Activated B cell treated with CpG ODN at 0.5 μM for 24 hours (primary cell): ENCODE data around the gene NAPA. TPM values are rescaled to one million over a fixed set of nuclear protein-coding genes. Genes with fewer than 3 reads are reported as not detected.

ENCODE experiments used
- ATAC-seq: fragments of 200-7000 bp; cut with Tn5 transposase; one replicate; pipeline ENCODE4 v1.10.0; 2021; ENCODE audit warnings: low read depth, mild to moderate bottlenecking, moderate library complexity
- CTCF ChIA-PET: fragments of 350-600 bp; sonication (Branson Sonifier 250); formaldehyde crosslinking; loops from one replicate; lab custom pipeline; 2021; ENCODE audit warnings: antibody characterized with exemption; lab: Charles Lee
- POLR2A ChIA-PET: fragments of 350-600 bp; sonication (Branson Sonifier 250); formaldehyde crosslinking; loops from one replicate; lab custom pipeline; 2021; ENCODE audit warnings: antibody characterized with exemption; lab: Charles Lee
- DNase-seq: peaks from one replicate; pipeline ENCODE4 v3.0.0; 2022
- H3K27ac Mint-ChIP-seq: one replicate; pipeline ENCODE4 v1.8.0; 2020; ENCODE audit warnings: mixed read lengths
- H3K27me3 Mint-ChIP-seq: one replicate; pipeline ENCODE4 v1.8.0; 2021; ENCODE audit warnings: mixed read lengths
- H3K36me3 Mint-ChIP-seq: one replicate; pipeline ENCODE4 v1.8.0; 2021; ENCODE audit warnings: low read depth, mixed read lengths
- H3K4me1 Mint-ChIP-seq: one replicate; pipeline ENCODE4 v1.8.0; 2021; ENCODE audit warnings: mixed read lengths
- H3K4me3 Mint-ChIP-seq: one replicate; pipeline ENCODE4 v1.8.0; 2020; ENCODE audit warnings: mild to moderate bottlenecking, mixed read lengths
- H3K9me3 Mint-ChIP-seq: one replicate; pipeline ENCODE4 v1.8.0; 2020; ENCODE audit warnings: mixed read lengths
- CTCF ChIP-seq: fragments of 200-600 bp; IDR thresholded peaks from one replicate; pipeline ENCODE4 v1.8.0; 2022; ENCODE audit warnings: antibody characterized with exemption, mild to moderate bottlenecking
- intact Hi-C: fragments of 100-400 bp; cut with micrococcal nuclease; formaldehyde crosslinking; loops from one replicate; pipeline ENCODE4 v1.15.1; 2024
- total RNA-seq: library from RNA; stranded (reverse); gene quantifications from 2 replicates; pipeline ENCODE4 v1.2.3, GENCODE V29; 2022

The NAPA gene
- total RNA-seq, 1 donor from 2014 or later, result 70.6 TPM

GRCh38 chr19:47480658-47481057 is 34.2 kb downstream of the NAPA start:
- DNase-seq (no peak), ATAC-seq (no peak)
- no peak for TF ChIP-seq CTCF
- H3K9me3 Mint-ChIP-seq, result no peaks in the 10 kb centered on the region
- intact Hi-C loops, result loop anchor here (5.0 kb wide), 1 partner anchor 193 kb away; no protein-coding TSS in a partner anchor
- POLR2A ChIA-PET, result no interaction called here
- no peak overlapping the region for H3K4me3 Mint-ChIP-seq
- no peaks in the 10 kb centered on the region for H3K27me3 Mint-ChIP-seq
- CTCF ChIA-PET, result no interaction called here
- H3K4me1 Mint-ChIP-seq, result peaks cover 22% of the 10 kb centered on the region
- peaks cover 8% of the 10 kb centered on the region for H3K36me3 Mint-ChIP-seq
- H3K27ac Mint-ChIP-seq, result no peak overlapping the region

DNA sequence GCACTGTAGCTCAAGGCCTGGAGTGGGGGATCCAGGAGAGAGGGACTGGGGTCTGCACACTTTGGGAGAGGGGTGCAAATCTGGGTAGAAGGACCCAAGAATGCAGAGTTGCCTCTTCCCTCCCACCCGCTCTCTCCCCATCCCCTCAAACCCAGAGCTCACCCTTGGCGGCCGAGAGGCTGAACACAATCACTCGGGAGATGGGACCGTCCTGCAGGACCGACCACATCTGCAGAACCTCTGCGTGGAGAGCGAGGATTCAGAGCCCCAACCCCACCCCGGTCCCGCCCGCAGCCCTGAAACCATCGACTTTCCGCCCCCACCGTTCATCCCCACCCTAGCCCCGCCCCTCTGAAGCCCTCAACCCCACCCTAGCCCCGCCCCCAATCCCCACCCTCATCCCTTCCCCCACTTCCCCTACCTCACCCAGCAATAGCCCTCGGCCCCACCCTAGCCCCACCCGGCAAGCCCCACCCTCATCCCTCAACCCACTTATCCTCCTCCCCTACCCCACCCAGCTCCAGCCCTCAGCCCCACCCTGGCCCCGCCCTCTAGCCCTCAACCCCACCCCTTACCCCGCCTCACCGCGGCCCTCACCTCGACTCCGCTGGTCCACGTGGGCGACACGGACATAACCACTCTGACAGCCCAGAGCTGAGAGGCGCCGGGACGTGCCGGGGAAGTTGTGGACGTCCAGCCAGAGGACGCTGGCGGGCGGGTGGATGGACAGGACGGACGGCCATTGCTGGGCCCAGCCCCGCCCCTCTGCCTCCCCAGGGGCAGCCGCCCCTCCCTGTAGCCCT is 35.0 kb downstream of the NAPA start:
- no peak for TF ChIP-seq CTCF

DNA sequence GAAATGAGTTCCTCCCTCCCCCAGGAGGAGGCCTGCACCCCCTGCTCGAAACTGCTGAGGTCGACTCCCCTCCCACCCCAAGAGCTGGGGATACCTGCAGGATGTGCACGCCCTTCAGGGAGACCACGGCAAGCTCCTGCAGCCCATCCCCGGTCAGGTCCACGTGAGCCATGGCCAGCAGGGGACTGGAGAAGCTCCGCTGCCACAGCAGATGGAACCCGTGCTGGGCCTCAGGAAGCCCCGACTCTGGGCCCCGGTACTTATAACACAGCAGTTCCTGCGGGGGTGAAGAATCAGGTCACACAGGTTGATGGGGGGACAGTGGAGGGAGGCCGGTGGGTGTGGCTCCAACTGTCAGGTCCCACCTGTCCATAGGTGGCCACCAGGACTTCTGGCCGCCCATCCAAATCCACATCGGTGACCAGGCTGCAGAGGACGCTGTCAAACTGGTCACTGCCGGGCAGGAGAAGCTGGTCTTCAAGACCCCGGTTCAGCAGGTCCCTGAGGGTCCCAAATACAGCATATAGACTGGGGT is 38.4 kb downstream of the NAPA start:
- CTCF ChIA-PET, result no interaction called here
- no peak for ATAC-seq
- no peak for DNase-seq
- H3K27me3 Mint-ChIP-seq, result peaks cover 6% of the 10 kb centered on the region
- H3K4me3 Mint-ChIP-seq, result no peak overlapping the region
- no peak for TF ChIP-seq CTCF
- no peak overlapping the region for H3K27ac Mint-ChIP-seq
- POLR2A ChIA-PET, result interaction anchor here (1.0 kb wide), 1 partner anchor 131 kb away, joined by 3 read pairs; no protein-coding TSS in a partner anchor
- peaks cover 5% of the 10 kb centered on the region for H3K4me1 Mint-ChIP-seq
- H3K36me3 Mint-ChIP-seq, result no peaks in the 10 kb centered on the region
- H3K9me3 Mint-ChIP-seq, result no peaks in the 10 kb centered on the region
- intact Hi-C loops, result no loop called here

More for the DNA sequence above, 35.0 kb downstream of the NAPA start:
- intact Hi-C loops, result loop anchor here (5.0 kb wide), 1 partner anchor 193 kb away; no protein-coding TSS in a partner anchor
- Mint-ChIP-seq H3K36me3 (peaks cover 5% of the 10 kb centered on the region), H3K27ac (no peak overlapping the region), H3K4me3 (no peak overlapping the region), H3K4me1 (peaks cover 15% of the 10 kb centered on the region), H3K27me3 (no peaks in the 10 kb centered on the region), H3K9me3 (no peaks in the 10 kb centered on the region)
- no peak for DNase-seq
- ChIA-PET CTCF (no interaction called here), POLR2A (no interaction called here)
- ATAC-seq, result no peak

DNA sequence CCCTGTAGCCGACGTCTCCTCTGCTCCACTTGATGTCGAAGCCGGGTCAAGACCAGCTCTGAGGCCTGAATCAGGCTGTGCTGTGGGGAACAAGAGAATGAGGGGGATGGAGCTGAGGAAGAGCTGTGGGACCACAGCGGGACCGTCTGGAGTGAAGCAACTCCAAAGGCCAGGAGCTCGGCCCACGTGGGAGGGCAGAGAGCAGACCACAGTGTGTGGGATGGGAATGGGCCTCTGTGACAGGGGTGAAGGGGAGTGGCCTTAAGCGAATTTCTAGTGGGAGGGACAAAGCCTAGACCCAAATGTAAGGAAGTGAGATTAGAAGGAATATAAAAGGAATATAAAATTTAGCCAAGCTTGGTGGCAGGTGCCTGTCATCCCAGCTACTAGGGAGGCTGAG is 39.4 kb downstream of the NAPA start:
- intact Hi-C loops, result no loop called here
- POLR2A ChIA-PET, result no interaction called here
- no peak for ATAC-seq

More for the DNA sequence above, 39.4 kb downstream of the NAPA start:
- peaks cover 14% of the 10 kb centered on the region for H3K27me3 Mint-ChIP-seq
- DNase-seq, result no peak
- TF ChIP-seq CTCF, result no peak
- H3K4me3 Mint-ChIP-seq, result no peak overlapping the region
- no peaks in the 10 kb centered on the region for H3K9me3 Mint-ChIP-seq
- peaks cover 9% of the 10 kb centered on the region for H3K4me1 Mint-ChIP-seq
- CTCF ChIA-PET, result no interaction called here
- H3K27ac Mint-ChIP-seq, result no peak overlapping the region
- no peaks in the 10 kb centered on the region for H3K36me3 Mint-ChIP-seq
